ENCODE results near the gene SCARF1. TPM values are rescaled to one million over a fixed set of nuclear protein-coding genes. Genes with fewer than 3 reads are reported as not detected.
A peak's percentile ranks its signal among the peaks of the same experiment; 100 is the strongest.

SCARF1 gene
- total and polyA plus RNA-seq, 3 experiments from 2014 or later = 0.39 to 0.94 (median 0.71) TPM

DNA sequence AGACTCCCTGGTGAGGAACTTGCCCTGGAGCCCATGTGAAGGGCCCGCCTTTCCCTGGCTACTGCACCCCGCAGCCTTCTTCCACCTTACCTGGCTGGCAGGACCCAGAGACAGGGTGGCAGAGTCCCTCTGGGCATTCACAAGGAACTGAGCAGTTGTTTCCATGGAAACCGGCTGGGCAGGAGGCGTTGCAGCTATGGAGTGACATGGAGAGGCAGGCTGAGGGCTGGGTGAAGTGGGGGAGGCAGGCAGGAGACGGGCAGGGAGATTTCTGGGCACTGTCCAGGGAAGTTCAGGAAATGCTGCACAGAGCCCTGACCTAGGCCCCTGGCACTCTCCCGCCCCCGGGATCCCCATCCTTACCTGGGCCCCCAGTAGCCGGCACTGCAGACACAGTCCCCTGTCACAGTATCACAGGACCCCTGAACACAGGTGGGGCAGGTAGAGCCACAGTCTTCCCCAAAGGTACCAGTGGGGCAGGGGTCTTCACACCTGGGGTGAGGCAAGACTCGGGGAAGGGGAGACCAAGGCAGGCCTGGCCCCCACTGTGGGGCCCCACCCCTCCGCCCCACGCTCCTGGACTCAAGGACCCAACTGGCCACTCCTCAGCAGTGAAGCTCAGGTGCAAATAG, 5.9 kb downstream of the SCARF1 start:
- ChIA-PET POLR2A (interaction anchor here (0.6 to 1.6 kb wide), 4 partner anchors 10 to 225 kb away, joined by 3 to 5 read pairs (median 4); partner anchors contain the start of gene RILP), CTCF (interaction anchor here (2.6 kb wide), 1 partner anchor 10 kb away, joined by 10 read pairs; no protein-coding TSS in a partner anchor)
- no peak for DNase-seq
- Histone ChIP-seq H3K36me3 (ENCODE audit: insufficient read depth, low read length) (no peaks in the 10 kb centered on the region), H3K27ac (ENCODE audit: low read depth, low read length) (no peak overlapping the region), H3K27me3 (ENCODE audit: insufficient read depth, low read length, poor library complexity, severe bottlenecking) (no peaks in the 10 kb centered on the region), H3K4me1 (ENCODE audit: insufficient read depth, low read length) (peaks cover 10% of the 10 kb centered on the region), H3K4me3 (ENCODE audit: low read length) (no peak overlapping the region), H3K9me3 (ENCODE audit: low read length) (no peaks in the 10 kb centered on the region)
- Mint-ChIP-seq H3K36me3 (no peaks in the 10 kb centered on the region), H3K4me1 (peaks cover 7 to 8% (median 8%) of the 10 kb centered on the region in 3 donors), H3K9me3 (no peaks in the 10 kb centered on the region), H3K27me3 (no peaks in the 10 kb centered on the region), H3K4me3 (no peak overlapping the region), H3K27ac (no peak overlapping the region)

DNA sequence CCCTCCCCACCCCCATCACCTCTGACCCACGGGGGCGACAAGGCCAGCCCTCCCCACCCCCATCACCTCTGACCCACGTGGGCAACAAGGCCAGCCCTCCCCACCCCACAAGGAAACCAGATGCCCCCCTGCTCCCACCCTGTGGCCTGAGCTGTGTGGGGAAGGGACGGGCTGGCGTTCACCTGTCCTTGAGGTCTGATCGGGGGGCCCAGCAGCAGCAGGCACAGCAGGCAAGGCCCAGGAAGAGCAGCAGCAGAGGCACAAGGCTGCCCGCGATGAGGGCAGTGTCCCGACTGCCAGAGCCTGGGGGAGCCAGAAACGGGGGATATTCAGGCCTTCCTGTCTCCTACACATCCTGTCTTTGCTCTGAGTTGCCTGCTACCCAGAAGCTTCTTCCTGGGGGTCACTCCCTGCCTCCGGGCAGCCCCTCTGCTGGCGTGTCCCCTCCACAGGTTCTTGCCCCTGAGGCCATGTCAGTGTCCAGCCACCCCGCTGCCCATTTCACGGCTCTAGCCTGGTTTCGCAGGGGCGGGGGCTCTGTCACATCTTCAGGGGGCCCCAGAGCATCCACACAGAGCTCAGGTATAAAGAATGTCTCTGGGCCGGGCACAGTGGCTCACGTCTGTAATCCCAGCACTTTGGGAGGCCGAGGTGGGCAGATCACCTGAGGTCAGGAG, 6.8 kb downstream of the SCARF1 start:
- Mint-ChIP-seq H3K4me3 (no peak overlapping the region), H3K36me3 (no peaks in the 10 kb centered on the region), H3K27ac (peak overlapping the region in 3 of 8 donors; percentile 23 to 91 (median 58)), H3K9me3 (no peaks in the 10 kb centered on the region), H3K27me3 (no peaks in the 10 kb centered on the region), H3K4me1 (no peaks in the 10 kb centered on the region)
- DNase-seq = no peak
- ChIA-PET CTCF (interaction anchor here (2.6 kb wide), 1 partner anchor 9 kb away, joined by 10 read pairs; no protein-coding TSS in a partner anchor), POLR2A (interaction anchor here (0.6 to 1.6 kb wide), 3 partner anchors 9 to 226 kb away, joined by 4 to 5 read pairs (median 5); partner anchors contain the start of gene RILP)
- no peaks in the 10 kb centered on the region for H3K9me3 ChIP-seq (ENCODE audit: low read length)
- H3K27me3 ChIP-seq (ENCODE audit: insufficient read depth, low read length, poor library complexity, severe bottlenecking) = no peaks in the 10 kb centered on the region
- peaks cover under 1% of the 10 kb centered on the region for H3K4me1 ChIP-seq (ENCODE audit: insufficient read depth, low read length)
- no peak overlapping the region for H3K4me3 ChIP-seq (ENCODE audit: low read length)
- no peak overlapping the region for H3K27ac ChIP-seq (ENCODE audit: low read depth, low read length)
- H3K36me3 ChIP-seq (ENCODE audit: insufficient read depth, low read length) = no peaks in the 10 kb centered on the region

DNA sequence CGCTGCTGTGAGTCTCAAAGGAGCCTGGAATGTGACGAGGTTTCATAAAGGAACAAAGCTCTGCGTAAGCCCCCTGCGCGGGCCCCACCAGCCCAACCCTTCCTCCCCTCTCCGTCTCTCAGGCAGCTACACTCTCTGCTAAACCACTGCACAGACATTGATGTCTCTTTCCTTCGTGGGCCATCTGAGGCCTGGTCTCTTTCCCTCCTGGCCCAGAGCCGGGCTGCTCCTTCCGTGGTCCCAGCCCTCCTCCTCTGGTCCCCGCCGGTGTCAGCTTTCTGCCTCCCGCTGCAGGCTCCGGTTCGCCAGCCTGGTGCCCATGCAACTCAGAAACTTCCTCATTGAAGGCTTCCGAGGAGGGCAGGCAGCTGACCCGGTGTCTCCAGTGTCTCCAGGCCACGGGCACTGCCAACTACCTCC, 7.4 kb downstream of the SCARF1 start:
- H3K27me3 ChIP-seq (ENCODE audit: insufficient read depth, low read length, poor library complexity, severe bottlenecking) = no peaks in the 10 kb centered on the region
- no peak overlapping the region for H3K27ac ChIP-seq (ENCODE audit: low read depth, low read length)
- H3K4me1 Mint-ChIP-seq = no peaks in the 10 kb centered on the region
- no peaks in the 10 kb centered on the region for H3K27me3 Mint-ChIP-seq
- peak overlapping the region in 2 of 8 donors; percentile 14 to 55 for H3K27ac Mint-ChIP-seq
- H3K9me3 ChIP-seq (ENCODE audit: low read length) = no peaks in the 10 kb centered on the region
- DNase-seq = no peak
- H3K36me3 Mint-ChIP-seq = no peaks in the 10 kb centered on the region
- H3K9me3 Mint-ChIP-seq = no peaks in the 10 kb centered on the region
- no peaks in the 10 kb centered on the region for H3K4me1 ChIP-seq (ENCODE audit: insufficient read depth, low read length)
- POLR2A ChIA-PET = interaction anchor here (1.6 kb wide), 1 partner anchor 11 kb away, joined by 5 read pairs; the partner anchor contains the start of gene RILP
- no peak overlapping the region for H3K4me3 ChIP-seq (ENCODE audit: low read length)
- CTCF ChIA-PET = interaction anchor here (2.6 kb wide), 1 partner anchor 8 kb away, joined by 10 read pairs; no protein-coding TSS in a partner anchor
- H3K36me3 ChIP-seq (ENCODE audit: insufficient read depth, low read length) = no peaks in the 10 kb centered on the region
- H3K4me3 Mint-ChIP-seq = no peak overlapping the region

DNA sequence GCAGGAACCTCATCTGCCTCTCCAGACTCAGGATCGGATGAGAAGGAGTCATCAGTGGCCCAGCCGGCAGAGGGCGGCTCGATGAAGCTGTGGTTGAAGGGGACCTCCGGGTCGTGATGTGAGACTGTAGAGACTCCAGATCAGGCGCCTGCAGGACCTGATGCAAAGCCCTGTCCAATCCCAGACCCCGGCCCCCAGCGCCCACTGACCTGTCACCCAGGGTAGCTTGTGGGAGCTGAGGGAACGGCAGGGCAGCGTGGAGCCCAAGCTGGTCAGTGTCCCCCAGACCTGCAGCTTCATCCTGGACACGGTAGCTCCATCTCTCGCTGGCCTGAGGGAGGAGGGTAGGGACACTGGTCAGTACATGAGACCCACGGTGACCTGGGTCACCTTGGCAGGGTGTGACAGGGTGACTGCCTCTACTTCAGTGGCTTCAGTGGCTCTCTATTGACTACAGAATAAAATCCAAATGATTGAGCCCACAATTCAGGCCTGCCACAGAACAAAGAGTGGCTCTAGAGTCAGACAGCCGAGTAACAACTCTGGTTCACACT, 8.7 kb downstream of the SCARF1 start:
- Histone ChIP-seq H3K9me3 (ENCODE audit: low read length) (no peaks in the 10 kb centered on the region), H3K27ac (ENCODE audit: low read depth, low read length) (no peak overlapping the region), H3K4me3 (ENCODE audit: low read length) (no peak overlapping the region), H3K27me3 (ENCODE audit: insufficient read depth, low read length, poor library complexity, severe bottlenecking) (no peaks in the 10 kb centered on the region), H3K36me3 (ENCODE audit: insufficient read depth, low read length) (no peaks in the 10 kb centered on the region), H3K4me1 (ENCODE audit: insufficient read depth, low read length) (no peaks in the 10 kb centered on the region)
- Mint-ChIP-seq H3K4me3 (peak overlapping the region in 1 of 7 donors; percentile 21), H3K4me1 (no peaks in the 10 kb centered on the region), H3K27ac (no peak overlapping the region), H3K27me3 (no peaks in the 10 kb centered on the region), H3K9me3 (no peaks in the 10 kb centered on the region), H3K36me3 (no peaks in the 10 kb centered on the region)
- DNase-seq = no peak
- CTCF ChIA-PET = interaction anchor here (0.7 kb wide), 1 partner anchor 12 kb away, joined by 3 read pairs; no protein-coding TSS in a partner anchor
- POLR2A ChIA-PET = interaction anchor here (0.7 kb wide), 1 partner anchor 9 kb away, joined by 3 read pairs; no protein-coding TSS in a partner anchor

DNA sequence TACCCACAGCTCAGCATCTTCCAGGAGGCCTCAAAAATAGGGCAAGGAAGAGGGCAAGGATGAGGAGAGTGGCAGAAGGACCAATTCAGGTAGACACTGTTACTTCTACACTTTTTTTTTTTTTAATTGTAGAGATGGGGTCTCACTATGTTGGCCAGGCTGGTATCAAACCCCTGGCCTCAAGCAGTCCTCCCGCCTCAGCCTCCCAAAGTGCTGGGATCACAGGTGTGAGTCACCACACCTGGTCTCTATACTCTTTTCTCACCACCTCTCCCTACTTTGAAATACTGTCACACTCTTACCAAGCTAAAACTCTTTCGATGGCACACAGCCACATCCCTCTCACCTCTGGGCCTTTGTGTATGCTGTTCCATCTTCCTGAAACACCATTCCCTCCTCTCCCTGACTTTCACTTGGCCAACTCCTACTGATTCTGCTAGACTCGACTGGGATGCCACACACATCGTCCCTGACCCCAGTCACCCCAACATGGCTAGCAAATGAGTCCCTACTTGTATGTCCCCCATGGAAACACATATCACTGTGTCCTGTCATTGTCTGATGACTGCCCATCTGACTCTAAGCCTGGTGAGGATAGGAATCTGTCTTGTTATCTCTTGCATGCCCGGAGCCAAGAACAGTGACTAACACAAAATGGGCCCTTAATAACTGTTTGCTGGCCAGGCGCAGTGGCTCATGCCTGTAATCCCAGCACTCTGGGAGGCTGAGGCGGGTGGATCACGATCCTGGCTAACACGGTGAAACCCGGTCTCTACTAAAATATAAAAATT, 9.7 kb downstream of the SCARF1 start:
- Histone ChIP-seq H3K27ac (ENCODE audit: low read depth, low read length) (no peak overlapping the region), H3K27me3 (ENCODE audit: insufficient read depth, low read length, poor library complexity, severe bottlenecking) (no peaks in the 10 kb centered on the region), H3K4me1 (ENCODE audit: insufficient read depth, low read length) (no peaks in the 10 kb centered on the region), H3K36me3 (ENCODE audit: insufficient read depth, low read length) (no peaks in the 10 kb centered on the region), H3K9me3 (ENCODE audit: low read length) (no peaks in the 10 kb centered on the region), H3K4me3 (ENCODE audit: low read length) (no peak overlapping the region)
- no peaks in the 10 kb centered on the region for H3K4me1 Mint-ChIP-seq
- ChIA-PET POLR2A (no interaction called here), CTCF (interaction anchor here (0.7 kb wide), 1 partner anchor 13 kb away, joined by 3 read pairs; no protein-coding TSS in a partner anchor)
- no peaks in the 10 kb centered on the region for H3K27me3 Mint-ChIP-seq
- peak overlapping the region in 1 of 8 donors; percentile 63 for H3K27ac Mint-ChIP-seq
- no peaks in the 10 kb centered on the region for H3K9me3 Mint-ChIP-seq
- H3K4me3 Mint-ChIP-seq = no peak overlapping the region
- no peak for DNase-seq
- H3K36me3 Mint-ChIP-seq = peaks cover 0 to 2% (median 0%) of the 10 kb centered on the region in 3 donors

DNA sequence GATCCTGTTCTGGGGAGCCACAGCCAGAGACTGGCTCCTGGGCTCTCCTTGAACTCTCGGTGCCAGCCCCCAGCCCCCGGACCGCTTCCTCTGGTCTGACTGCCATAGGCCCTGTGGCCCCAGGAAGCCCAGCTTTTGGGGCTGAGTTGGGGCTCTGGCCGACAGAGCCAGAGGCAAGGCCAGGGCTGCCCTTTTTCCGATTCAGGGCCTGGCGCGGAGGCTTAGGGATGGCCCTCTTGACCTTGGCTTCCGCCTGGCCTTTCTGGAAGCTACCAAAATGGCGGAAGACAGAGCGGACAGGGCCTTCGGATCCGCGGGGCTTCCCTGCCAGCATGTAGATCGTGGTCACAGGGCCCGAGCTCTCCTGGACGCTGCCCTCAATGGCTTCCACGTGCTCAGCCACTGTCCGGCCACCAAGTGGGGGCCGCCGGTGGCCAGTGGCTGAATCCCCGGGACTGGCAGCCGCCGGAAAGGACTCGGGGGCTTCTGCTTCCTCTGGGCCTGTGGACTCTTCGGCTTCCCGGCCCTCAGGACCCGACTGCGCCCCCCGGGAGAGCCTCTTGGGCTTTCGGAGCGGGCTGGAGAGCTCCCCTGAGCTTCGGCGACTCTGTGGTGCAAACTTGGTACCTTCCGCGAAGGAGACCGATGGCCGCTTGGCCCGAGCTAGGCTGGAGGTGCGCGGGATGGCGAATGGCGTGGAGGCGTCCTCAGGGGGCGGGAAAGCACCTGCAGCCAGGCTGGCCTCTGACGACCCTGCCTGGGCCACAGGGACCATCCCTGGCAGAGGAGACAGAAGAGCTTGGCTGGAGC, 10.5 kb downstream of the SCARF1 start:
- Mint-ChIP-seq H3K36me3 (peaks cover 0 to 2% (median 0%) of the 10 kb centered on the region in 3 donors), H3K9me3 (peaks cover 0 to 2% (median 0%) of the 10 kb centered on the region in 5 donors), H3K4me1 (peaks cover 3 to 4% (median 3%) of the 10 kb centered on the region in 3 donors), H3K4me3 (no peak overlapping the region), H3K27ac (no peak overlapping the region), H3K27me3 (no peaks in the 10 kb centered on the region)
- POLR2A ChIA-PET = no interaction called here
- no peak for DNase-seq
- Histone ChIP-seq H3K27me3 (ENCODE audit: insufficient read depth, low read length, poor library complexity, severe bottlenecking) (no peaks in the 10 kb centered on the region), H3K4me3 (ENCODE audit: low read length) (no peak overlapping the region), H3K9me3 (ENCODE audit: low read length) (no peaks in the 10 kb centered on the region), H3K36me3 (ENCODE audit: insufficient read depth, low read length) (no peaks in the 10 kb centered on the region), H3K4me1 (ENCODE audit: insufficient read depth, low read length) (no peaks in the 10 kb centered on the region), H3K27ac (ENCODE audit: low read depth, low read length) (no peak overlapping the region)
- CTCF ChIA-PET = no interaction called here

DNA sequence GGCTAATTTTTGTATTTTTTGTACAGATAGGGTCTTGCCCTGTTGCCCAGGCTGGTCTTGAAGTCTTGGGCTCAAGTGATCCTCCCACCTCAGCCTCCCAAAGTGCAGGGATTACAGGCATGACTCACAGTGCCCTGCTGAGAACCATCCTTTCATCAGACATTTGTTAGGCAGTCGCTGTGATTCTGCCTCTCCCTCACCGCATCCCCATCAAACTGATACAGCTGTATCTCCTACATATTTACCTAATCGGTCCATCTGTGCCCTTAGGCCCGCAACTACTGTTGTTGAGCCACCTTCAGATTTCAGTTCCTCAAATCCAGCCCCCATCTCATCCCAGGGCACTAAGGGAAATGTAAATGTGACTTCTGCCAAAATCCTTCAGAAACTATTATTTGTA, 14.9 kb downstream of the SCARF1 start:
- peaks cover 10 to 24% (median 11%) of the 10 kb centered on the region in 3 donors for H3K4me1 Mint-ChIP-seq
- peak overlapping the region in 1 of 8 donors; percentile 54 for H3K27ac Mint-ChIP-seq
- Histone ChIP-seq H3K27ac (ENCODE audit: low read depth, low read length) (no peak overlapping the region), H3K4me1 (ENCODE audit: insufficient read depth, low read length) (peaks cover 17% of the 10 kb centered on the region), H3K27me3 (ENCODE audit: insufficient read depth, low read length, poor library complexity, severe bottlenecking) (no peaks in the 10 kb centered on the region), H3K9me3 (ENCODE audit: low read length) (no peaks in the 10 kb centered on the region), H3K36me3 (ENCODE audit: insufficient read depth, low read length) (no peaks in the 10 kb centered on the region), H3K4me3 (ENCODE audit: low read length) (no peak overlapping the region)
- H3K9me3 Mint-ChIP-seq = peaks cover 0 to 2% (median 0%) of the 10 kb centered on the region in 5 donors
- H3K27me3 Mint-ChIP-seq = peaks cover 0 to 4% of the 10 kb centered on the region in 2 donors
- peak overlapping the region in 6 of 7 donors; percentile 83 to 93 (median 87) for H3K4me3 Mint-ChIP-seq
- ChIA-PET CTCF (interaction anchor here (0.6 to 5.7 kb wide), 15 partner anchors 8 to 269 kb away, joined by 3 to 49 read pairs (median 3); partner anchors contain the start of genes INPP5K, RILP and SCARF1), POLR2A (interaction anchor here (0.6 to 2.3 kb wide), 7 partner anchors 13 to 265 kb away, joined by 3 to 20 read pairs (median 7); partner anchors contain the start of genes INPP5K, RILP and SCARF1)
- H3K36me3 Mint-ChIP-seq = peaks cover 0 to 7% (median 2%) of the 10 kb centered on the region in 3 donors
- DNase-seq = no peak

Data from CD8-positive, alpha-beta memory T cell (primary cell).